Mesendoderm (in vitro differentiated cells): Measurements from ENCODE around the gene PCOLCE2.
A peak's percentile ranks its signal among the peaks of the same experiment; 100 is the strongest.
"Not testable (repeated sequence)": the region's sequence is repeated elsewhere in the genome, so short reads cannot be mapped to it uniquely, and the experiment has no call there.

Experiments used
- DNase-seq: peaks from one replicate; pipeline ENCODE4 v3.0.0; 2013
- H2AK5ac ChIP-seq: 2 replicates; pipeline ENCODE4 v1.6.1; 2013; ENCODE audit warnings: low read length, inconsistent platforms
- H2BK120ac ChIP-seq: 2 replicates; pipeline ENCODE4 v1.6.1; 2013; ENCODE audit warnings: low read depth, mild to moderate bottlenecking, low read length, moderate library complexity, mixed read lengths
- H2BK15ac ChIP-seq: replicated peaks from 2 replicates; pipeline ENCODE4 v1.6.1; 2013; ENCODE audit warnings: low read depth, mild to moderate bottlenecking, moderate library complexity
- H2BK5ac ChIP-seq: 2 replicates; pipeline ENCODE4 v1.6.1; 2013; ENCODE audit warnings: low read length, inconsistent platforms
- H3K18ac ChIP-seq: 2 replicates; pipeline ENCODE4 v1.6.1; 2013; ENCODE audit warnings: mild to moderate bottlenecking, low read length, mixed read lengths
- H3K23ac ChIP-seq: one replicate; pipeline ENCODE4 v1.6.1; 2013; ENCODE audit warnings: low read length
- H3K27ac ChIP-seq: 2 replicates; pipeline ENCODE4 v1.5.1; 2013; ENCODE audit warnings: low read depth, mild to moderate bottlenecking, inconsistent platforms, low read length, moderate library complexity
- H3K27me3 ChIP-seq: 2 replicates; pipeline ENCODE4 v1.6.1; 2013; ENCODE audit warnings: low read length, control low read depth, mild to moderate bottlenecking, inconsistent platforms; ENCODE audit not compliant: insufficient read depth, poor library complexity
- H3K36me3 ChIP-seq: 2 replicates; pipeline ENCODE4 v1.6.1; 2013; ENCODE audit warnings: low read length, inconsistent platforms; ENCODE audit not compliant: control insufficient read depth, insufficient read depth
- H3K4ac ChIP-seq: one replicate; pipeline ENCODE4 v1.6.1; 2013; ENCODE audit warnings: low read depth, mild to moderate bottlenecking, low read length, moderate library complexity
- H3K4me1 ChIP-seq: 2 replicates; pipeline ENCODE4 v1.6.1; 2013; ENCODE audit warnings: low read depth, low read length, inconsistent platforms; ENCODE audit not compliant: control insufficient read depth
- H3K4me2 ChIP-seq: 2 replicates; pipeline ENCODE4 v1.6.1; 2013; ENCODE audit warnings: low read length
- H3K4me3 ChIP-seq: 2 replicates; pipeline ENCODE4 v1.5.1; 2013; ENCODE audit warnings: mild to moderate bottlenecking, low read length
- H3K56ac ChIP-seq: one replicate; pipeline ENCODE4 v1.6.1; 2013; ENCODE audit warnings: low read length
- H3K79me1 ChIP-seq: 2 replicates; pipeline ENCODE4 v1.6.1; 2013; ENCODE audit warnings: low read length, inconsistent platforms
- H3K79me2 ChIP-seq: 2 replicates; pipeline ENCODE4 v1.6.1; 2013; ENCODE audit warnings: mild to moderate bottlenecking, low read length; ENCODE audit not compliant: control insufficient read depth, insufficient read depth
- H3K9ac ChIP-seq: 2 replicates; pipeline ENCODE4 v1.6.1; 2013; ENCODE audit warnings: low read length, inconsistent platforms
- H4K5ac ChIP-seq: one replicate; pipeline ENCODE4 v1.6.1; 2013; ENCODE audit warnings: low read length
- H4K8ac ChIP-seq: one replicate; pipeline ENCODE4 v1.6.1; 2013; ENCODE audit warnings: low read depth, mild to moderate bottlenecking, control low read depth, low read length, moderate library complexity
- WGBS: extraction: QIAGEN DNeasy Blood & Tissue Kit; methylation state at CpG from one replicate; pipeline ENCODE4 v1.1.7; 2013; ENCODE audit warnings: low lambda C conversion rate, missing lambda C conversion rate; ENCODE audit not compliant: insufficient coverage; ENCODE audit errors: extremely low coverage; 5-methylcytosine and 5-hydroxymethylcytosine counted together

PCOLCE2 gene

DNA sequence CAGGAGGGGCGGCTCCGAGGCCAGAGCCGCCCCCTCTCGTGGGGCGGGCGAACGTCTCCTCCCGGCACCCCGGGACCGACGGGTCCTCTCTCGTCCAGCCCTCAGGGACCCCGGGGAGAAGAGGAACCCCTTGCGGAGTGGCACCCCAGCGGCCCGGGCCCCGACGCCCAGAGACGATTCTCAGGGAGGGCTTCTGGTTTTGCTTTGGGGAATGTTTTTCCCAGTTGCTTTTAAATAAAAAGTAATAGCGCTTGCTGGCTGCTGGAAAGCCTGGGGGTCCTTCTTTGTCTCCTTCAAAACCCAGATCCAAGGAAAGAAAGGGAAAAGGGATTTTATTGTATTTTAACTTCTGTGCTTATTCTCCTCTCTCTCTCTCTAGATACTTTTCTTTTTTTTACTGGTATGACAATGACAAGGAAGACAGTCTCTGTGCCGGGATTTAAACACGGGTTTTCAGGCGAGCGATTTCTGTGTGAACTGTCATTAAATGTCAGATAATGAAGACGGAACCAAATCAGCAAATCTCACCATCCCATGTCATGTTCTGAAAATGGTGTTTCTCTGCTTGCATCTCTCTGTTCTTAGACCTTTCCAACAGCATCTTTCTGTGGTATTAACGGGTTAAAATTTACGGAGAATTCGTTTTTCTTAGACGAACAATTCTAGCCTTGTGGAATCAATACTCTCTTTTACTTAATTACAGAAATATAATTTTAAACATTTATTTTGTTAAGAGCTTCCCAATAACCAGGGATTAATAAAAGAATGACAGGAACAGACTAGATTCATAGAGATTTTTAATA, 530 bp upstream of the PCOLCE2 start:
- Histone ChIP-seq H3K18ac (peak overlapping the region; percentile 5), H3K4me2 (peak overlapping the region; percentile 84), H3K23ac (no peak overlapping the region), H2BK15ac (no peak overlapping the region), H2BK5ac (no peak overlapping the region), H3K27me3 (no peaks in the 10 kb centered on the region), H3K36me3 (no peaks in the 10 kb centered on the region), H2AK5ac (no peak overlapping the region), H3K27ac (no peak overlapping the region), H3K4ac (peak overlapping the region; percentile 63), H2BK120ac (peak overlapping the region; percentile 2), H3K4me1 (no peaks in the 10 kb centered on the region), H4K8ac (peak overlapping the region; percentile 29), H4K5ac (no peak overlapping the region), H3K9ac (peak overlapping the region; percentile 89), H3K79me1 (peaks cover 2% of the 10 kb centered on the region), H3K79me2 (no peaks in the 10 kb centered on the region), H3K56ac (peak overlapping the region; percentile 95), H3K4me3 (peak overlapping the region; percentile 65)
- no CpG with 5 or more reads among the region's 29 CpGs for WGBS
- DNase-seq, result no peak

DNA sequence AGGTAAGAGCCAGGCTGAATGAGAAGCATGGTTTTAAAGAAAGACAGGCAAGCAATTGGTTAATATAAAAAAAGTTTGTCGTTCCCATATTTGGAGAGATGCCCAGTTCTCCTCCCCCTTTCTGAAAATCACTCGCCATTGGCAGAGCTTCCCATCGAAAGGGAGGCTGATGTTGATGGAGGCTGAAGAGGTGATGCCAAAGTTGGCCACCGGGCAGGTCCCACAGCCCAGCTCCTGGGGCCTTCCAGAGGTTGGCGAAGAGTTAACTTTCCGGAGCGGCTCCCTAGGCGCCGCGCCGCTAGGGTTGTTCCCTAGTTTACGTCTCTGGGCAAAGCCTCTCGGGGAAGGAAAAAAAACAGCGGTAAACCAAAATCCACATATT, 793 bp downstream of the PCOLCE2 start:
- Histone ChIP-seq H3K4ac (peak overlapping the region; percentile 39), H3K18ac (peak overlapping the region; percentile 5), H3K79me1 (peaks cover 2% of the 10 kb centered on the region), H3K27ac (no peak overlapping the region), H2AK5ac (no peak overlapping the region), H3K4me3 (peak overlapping the region; percentile 65), H4K8ac (no peak overlapping the region), H3K36me3 (no peaks in the 10 kb centered on the region), H3K56ac (peak overlapping the region; percentile 95), H3K79me2 (no peaks in the 10 kb centered on the region), H3K4me2 (peak overlapping the region; percentile 84), H2BK5ac (no peak overlapping the region), H4K5ac (no peak overlapping the region), H2BK15ac (no peak overlapping the region), H3K27me3 (no peaks in the 10 kb centered on the region), H3K4me1 (no peaks in the 10 kb centered on the region), H2BK120ac (no peak overlapping the region), H3K9ac (peak overlapping the region; percentile 89), H3K23ac (no peak overlapping the region)
- WGBS, result no CpG with 5 or more reads among the region's 14 CpGs
- DNase-seq, result peak; percentile 88

DNA sequence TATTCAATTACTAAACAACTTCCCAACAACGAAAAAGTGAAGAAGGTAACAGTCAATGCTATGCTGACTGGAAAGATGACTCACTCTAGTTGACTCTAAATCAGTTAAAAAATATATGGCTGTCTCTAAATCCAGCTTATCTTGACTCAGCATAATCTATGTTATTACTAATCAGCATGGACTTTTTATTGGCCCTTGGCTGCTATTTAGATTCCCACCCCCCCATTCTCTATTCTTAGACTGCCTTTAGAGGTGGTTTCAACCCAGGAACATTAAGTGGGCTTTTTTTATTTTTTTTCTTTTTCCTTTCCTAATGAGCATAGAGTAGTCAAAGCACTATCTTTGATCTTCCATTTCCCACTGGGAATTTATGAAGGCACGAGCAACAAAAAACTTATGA, 1.9 kb downstream of the PCOLCE2 start:
- Histone ChIP-seq H2BK120ac (no peak overlapping the region), H3K4ac (no peak overlapping the region), H4K5ac (no peak overlapping the region), H3K79me1 (peaks cover 2% of the 10 kb centered on the region), H3K56ac (no peak overlapping the region), H3K36me3 (no peaks in the 10 kb centered on the region), H3K9ac (no peak overlapping the region), H3K23ac (no peak overlapping the region), H2BK5ac (no peak overlapping the region), H2BK15ac (no peak overlapping the region), H3K27ac (no peak overlapping the region), H2AK5ac (no peak overlapping the region), H3K4me3 (no peak overlapping the region), H3K18ac (no peak overlapping the region), H3K27me3 (no peaks in the 10 kb centered on the region), H4K8ac (no peak overlapping the region), H3K4me2 (no peak overlapping the region), H3K79me2 (no peaks in the 10 kb centered on the region), H3K4me1 (no peaks in the 10 kb centered on the region)
- no peak for DNase-seq
- WGBS, result no CpG with 5 or more reads among the region's 2 CpGs

DNA sequence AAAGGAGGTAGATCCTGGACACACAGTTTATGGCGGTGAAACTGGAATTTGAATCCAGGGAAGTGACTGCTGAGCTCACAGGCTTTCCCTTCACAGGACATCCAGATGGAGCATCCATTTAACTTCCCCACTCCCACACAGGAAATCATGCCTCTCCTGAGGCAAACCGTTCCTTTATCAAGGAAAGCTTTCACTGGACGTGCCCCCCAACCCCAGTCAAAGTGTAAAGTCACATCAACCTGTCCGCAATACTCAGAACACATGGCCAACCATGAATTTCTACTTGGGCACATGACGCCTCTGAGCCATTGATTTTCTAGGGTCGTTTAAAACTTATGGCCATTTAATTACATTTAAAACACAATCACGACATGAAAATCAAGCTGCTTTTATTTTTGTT, 2.9 kb downstream of the PCOLCE2 start:
- no peak overlapping the region for H3K9ac ChIP-seq

DNA sequence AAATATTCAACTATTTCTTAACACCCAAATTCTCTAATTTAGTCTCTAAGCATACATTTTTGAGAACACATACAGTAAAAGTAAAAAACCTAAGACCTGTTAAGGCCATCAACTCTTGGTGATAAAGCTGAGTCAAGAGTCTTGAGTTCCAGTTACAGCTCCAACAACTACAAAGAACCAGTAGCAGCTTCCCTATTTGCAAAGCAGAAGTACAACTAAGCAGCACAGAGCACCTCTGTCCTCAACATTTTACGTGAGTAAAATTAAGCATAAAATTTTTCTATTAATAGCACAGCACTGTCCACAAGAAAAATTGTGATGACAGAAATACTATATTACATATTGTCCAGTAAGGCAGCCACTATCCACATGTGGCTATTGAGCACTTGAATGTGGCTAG, 4.4 kb downstream of the PCOLCE2 start:
- no CpG with 5 or more reads among the region's 1 CpG for WGBS
- Histone ChIP-seq H3K36me3 (no peaks in the 10 kb centered on the region), H3K79me1 (peaks cover 2% of the 10 kb centered on the region), H3K27me3 (no peaks in the 10 kb centered on the region), H4K8ac (no peak overlapping the region), H2BK120ac (no peak overlapping the region), H3K79me2 (no peaks in the 10 kb centered on the region), H2BK15ac (no peak overlapping the region), H4K5ac (no peak overlapping the region), H3K4me2 (no peak overlapping the region), H3K27ac (no peak overlapping the region), H3K4ac (no peak overlapping the region), H2AK5ac (no peak overlapping the region), H3K9ac (no peak overlapping the region), H3K23ac (no peak overlapping the region), H3K4me3 (no peak overlapping the region), H3K4me1 (no peaks in the 10 kb centered on the region), H2BK5ac (no peak overlapping the region), H3K56ac (no peak overlapping the region), H3K18ac (no peak overlapping the region)
- DNase-seq, result no peak

More for the DNA sequence above, 2.9 kb downstream of the PCOLCE2 start:
- no peak overlapping the region for H3K23ac ChIP-seq
- H3K4me1 ChIP-seq, result no peaks in the 10 kb centered on the region
- H3K4me3 ChIP-seq, result no peak overlapping the region
- H3K27ac ChIP-seq, result no peak overlapping the region
- no peak overlapping the region for H4K8ac ChIP-seq
- H3K27me3 ChIP-seq, result no peaks in the 10 kb centered on the region
- H2BK5ac ChIP-seq, result no peak overlapping the region
- WGBS, result no CpG with 5 or more reads among the region's 7 CpGs
- no peak for DNase-seq
- H2AK5ac ChIP-seq, result no peak overlapping the region
- no peaks in the 10 kb centered on the region for H3K36me3 ChIP-seq
- H3K4ac ChIP-seq, result no peak overlapping the region
- H3K18ac ChIP-seq, result no peak overlapping the region
- no peak overlapping the region for H2BK15ac ChIP-seq
- H3K79me2 ChIP-seq, result no peaks in the 10 kb centered on the region
- H4K5ac ChIP-seq, result no peak overlapping the region
- peaks cover 2% of the 10 kb centered on the region for H3K79me1 ChIP-seq
- H2BK120ac ChIP-seq, result no peak overlapping the region
- H3K4me2 ChIP-seq, result no peak overlapping the region
- H3K56ac ChIP-seq, result no peak overlapping the region

DNA sequence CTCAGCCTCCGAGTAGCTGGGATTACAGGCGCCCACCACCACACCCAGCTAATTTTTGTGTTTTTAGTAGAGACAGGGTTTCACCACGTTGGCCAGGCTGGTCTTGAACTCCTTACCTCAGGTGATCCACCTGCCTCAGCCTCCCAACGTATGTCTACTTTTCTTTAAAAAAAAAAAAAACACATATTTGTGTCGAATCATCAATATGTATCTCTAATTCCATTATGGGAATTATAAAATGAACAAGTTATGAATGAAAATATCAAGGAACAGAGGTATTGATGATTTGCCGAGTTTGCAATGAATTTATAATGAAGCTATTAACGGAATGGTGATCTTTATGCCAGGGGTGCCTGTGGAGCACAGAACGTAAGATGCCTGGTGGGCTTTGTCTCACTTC, 5.3 kb downstream of the PCOLCE2 start:
- not testable (repeated sequence) for H3K18ac ChIP-seq, H2BK120ac ChIP-seq, H4K5ac ChIP-seq, H3K4ac ChIP-seq, H3K36me3 ChIP-seq, H3K4me1 ChIP-seq, H3K27me3 ChIP-seq, H3K23ac ChIP-seq, H3K79me2 ChIP-seq, H3K9ac ChIP-seq, H2BK15ac ChIP-seq, H2BK5ac ChIP-seq, H2AK5ac ChIP-seq, H3K56ac ChIP-seq, H3K4me3 ChIP-seq, H3K79me1 ChIP-seq, H3K4me2 ChIP-seq, H3K27ac ChIP-seq, DNase-seq, H4K8ac ChIP-seq
- no CpG with 5 or more reads among the region's 8 CpGs for WGBS
